K562 (cell line): ENCODE results near the gene SOCS3. TPM values are rescaled to one million over a fixed set of nuclear protein-coding genes. Genes with fewer than 3 reads are reported as not detected.

Experiments
- ATAC-seq: fragments of 200-7000 bp; cut with Tn5 transposase; 3 replicates; pipeline ENCODE4 v1.9.1; 2020; ENCODE audit warnings: moderate library complexity
- BruUV-seq: library from RNA; stranded (reverse); fragments of 400-500 nt; replicated peaks from 2 replicates; lab custom pipeline; 2021; lab: Mats Ljungman, UMichigan
- CTCF ChIA-PET: fragments of 300-600 bp; formaldehyde crosslinking; extraction: SDS; loops from one replicate; lab custom pipeline; 2021; ENCODE audit warnings: low intra/inter-chr PET ratio; lab: Yijun Ruan, JAX
- POLR2A ChIA-PET: fragments of 300-600, 350-650 bp; sonication (Branson Sonifier 250); formaldehyde crosslinking; extraction: SDS; loops from one replicate; lab custom pipeline; 2021; ENCODE audit warnings: antibody characterized with exemption, inconsistent platforms; lab: Yijun Ruan, JAX
- DNase-seq, 4 experiments: peaks; one replicate each; pipeline versions ENCODE4 v3.0.0 to v3.0.0-alpha.2; 2011 to 2018; ENCODE audit warnings: low spot score in 3 of 4, mixed read lengths in 3 of 4; ENCODE audit errors: extremely low read depth in 1 of 4
- FAIRE-seq: peaks from 2 replicates; lab custom pipeline; 2011; peaks lifted over from hg19 to GRCh38; lab: Jason Lieb, UNC
- H2AFZ ChIP-seq: 2 replicates; pipeline ENCODE4 v1.6.0; 2011; ENCODE audit warnings: low read depth, low read length, control low read depth, inconsistent platforms
- H3K27ac ChIP-seq: fragments of 200-600 bp; 3 replicates; pipeline ENCODE4 v1.8.0; 2011; ENCODE audit warnings: low read depth, mild to moderate bottlenecking, control low read depth, inconsistent platforms, low read length, moderate library complexity, mixed read lengths; ENCODE audit errors: extremely low read depth
- H3K27me3 ChIP-seq, 2 experiments: fragments of 300-600 bp in 1 of 2; 2 replicates in 1 of 2; 3 replicates in 1 of 2; pipeline versions ENCODE4 v1.6.0 to v1.8.0; 2011; ENCODE audit warnings: inconsistent platforms in 2 of 2, low read length in 2 of 2, mild to moderate bottlenecking in 1 of 2, mixed read lengths in 1 of 2, moderate library complexity in 1 of 2; ENCODE audit not compliant: control insufficient read depth in 2 of 2, insufficient read depth in 2 of 2
- H3K36me3 ChIP-seq: fragments of 300-600 bp; 3 replicates; pipeline ENCODE4 v1.8.0; 2011; ENCODE audit warnings: mild to moderate bottlenecking, low read length, inconsistent platforms; ENCODE audit not compliant: control insufficient read depth, insufficient read depth
- H3K4me1 ChIP-seq, 2 experiments: fragments of 200-600 bp in 1 of 2; replicated peaks in 1 of 2; 2 replicates in 1 of 2; 3 replicates in 1 of 2; pipeline versions ENCODE4 v1.5.1 to v1.8.0; 2011; ENCODE audit warnings: inconsistent platforms in 2 of 2, low read length in 2 of 2, mild to moderate bottlenecking in 1 of 2, mixed read lengths in 1 of 2, moderate library complexity in 1 of 2; ENCODE audit not compliant: control insufficient read depth in 2 of 2, insufficient read depth in 2 of 2
- H3K4me2 ChIP-seq: 2 replicates; pipeline ENCODE4 v1.6.1; 2011; ENCODE audit warnings: low read length, control low read depth, inconsistent platforms, mixed read lengths; ENCODE audit not compliant: insufficient read depth
- H3K4me3 ChIP-seq: fragments of 200-600 bp; sonication (generic), shearing (Covaris generic); 2 replicates; pipeline ENCODE4 v1.5.1; 2016; ENCODE audit warnings: control low read depth, inconsistent platforms
- H3K79me2 ChIP-seq: fragments of 200-600 bp; 3 replicates; pipeline ENCODE4 v1.8.0; 2011; ENCODE audit warnings: low read length, inconsistent platforms; ENCODE audit not compliant: control insufficient read depth, insufficient read depth
- H3K9ac ChIP-seq, 2 experiments: 2 replicates each; pipeline versions ENCODE4 v1.6.0 to v1.6.1; 2011; ENCODE audit warnings: low read depth in 2 of 2, low read length in 2 of 2, control low read depth in 1 of 2, inconsistent platforms in 1 of 2, mild to moderate bottlenecking in 1 of 2, mixed read lengths in 1 of 2; ENCODE audit not compliant: insufficient read depth in 1 of 2
- H3K9me1 ChIP-seq: one replicate; pipeline ENCODE4 v1.6.0; 2011; ENCODE audit warnings: inconsistent platforms, mild to moderate bottlenecking, low read length, moderate library complexity; ENCODE audit not compliant: control insufficient read depth, insufficient read depth
- H3K9me3 ChIP-seq: replicated peaks from 2 replicates; pipeline ENCODE4 v1.5.1; 2011; ENCODE audit warnings: low read depth, low read length, inconsistent platforms; ENCODE audit not compliant: control insufficient read depth, insufficient read depth
- H4K20me1 ChIP-seq: replicated peaks from 2 replicates; pipeline ENCODE4 v1.6.1; 2011; ENCODE audit warnings: low read length, inconsistent platforms, mixed read lengths; ENCODE audit not compliant: control insufficient read depth, insufficient read depth
- DMBX1 ChIP-seq: fragments of 250-450 bp; sonication (Bioruptor Pico); IDR thresholded peaks from 2 replicates; pipeline ENCODE4 v1.8.0; 2022; ENCODE audit warnings: inconsistent platforms, mild to moderate bottlenecking, moderate library complexity, borderline replicate concordance
- KLF16 ChIP-seq: IDR thresholded peaks from 2 replicates; pipeline ENCODE4 v1.6.1; 2016; ENCODE audit warnings: antibody characterized with exemption
- WGBS: fragments of 100-300 bp; shearing (Covaris generic); methylation state at CpG from one replicate; pipeline ENCODE4 v1.1.6; 2016; ENCODE audit warnings: low coverage, mixed read lengths; ENCODE audit not compliant: insufficient coverage; ENCODE audit errors: missing lambda C conversion rate; 5-methylcytosine and 5-hydroxymethylcytosine counted together
- in situ Hi-C: fragments of 300-500 bp; cut with MboI; formaldehyde crosslinking; loops from 4 replicates; pipeline ENCODE4 v1.15.0; 2018; ENCODE audit warnings: inconsistent platforms, mixed read lengths
- intact Hi-C: fragments of 100-400 bp; cut with micrococcal nuclease; formaldehyde crosslinking; loops from 2 replicates; pipeline ENCODE4 v1.14.2; 2022
- polyA plus RNA-seq, 8 experiments: library from polyadenylated mRNA; depleted of rRNA in 4 of 8; stranded (reverse) in 5 of 8; unstranded in 3 of 8; fragments of >200 nt; fragmentation: Nextera tagmentation in 2 of 8; fragmentation: Illumina TruSeq in 1 of 8; extraction: Ambion mirVana in 2 of 8; extraction: Trizol in 1 of 8; gene quantifications; 2 replicates each; pipeline versions ENCODE4 v1.2.1 to v1.2.3, GENCODE V29; 2011 to 2014; ENCODE audit warnings: inconsistent platforms in 1 of 8, missing spikeins in 1 of 8
- total RNA-seq, 7 experiments: library from RNA; depleted of rRNA in 6 of 7; stranded (reverse); fragments of >200 nt in 6 of 7; fragmentation: Illumina TruSeq in 2 of 7; extraction: Trizol in 2 of 7; gene quantifications; 2 replicates each; pipeline versions ENCODE4 v1.2.1 to v1.2.3, GENCODE V29; 2011 to 2021; ENCODE audit warnings: low replicate concordance in 1 of 7
- TF ChIP-seq, protein P1 (sequence below): IDR thresholded peaks from 2 replicates; pipeline ENCODE4 v1.6.1; 2011; ENCODE audit warnings: borderline replicate concordance, low read depth, mild to moderate bottlenecking, moderate library complexity, low read length; ENCODE audit not compliant: insufficient read depth, poor library complexity, severe bottlenecking

The SOCS3 gene
- total and polyA plus RNA-seq, 9 of the 15 experiments (the other 6 are each of a cell fraction or from before 2014, with no cell fraction given) = 0.56 to 38.9 (median 13.7) TPM

DNA sequence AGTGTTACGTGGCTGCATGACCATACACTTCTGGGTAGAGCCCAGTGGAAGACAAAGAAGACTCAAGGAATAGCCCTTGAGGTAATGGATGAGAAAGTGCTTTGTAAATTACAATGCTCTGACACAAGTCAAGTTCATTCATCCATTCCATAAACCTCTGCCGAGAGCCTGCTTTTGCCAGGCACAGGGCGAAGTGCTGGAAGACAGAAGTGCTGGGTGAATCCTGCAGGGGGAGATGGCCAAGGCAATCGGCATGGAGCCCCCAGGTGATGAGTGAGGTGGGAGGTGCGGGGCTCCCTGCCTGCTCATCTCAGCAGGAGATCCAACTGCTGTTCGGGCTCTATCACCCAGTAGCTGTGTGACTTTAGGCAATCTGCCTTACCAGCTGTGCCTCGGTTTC is 2.8 kb upstream of the SOCS3 start:
- ChIA-PET POLR2A (interaction anchor here (2.4 kb wide), 1 partner anchor 10 kb away, joined by 8 read pairs; no protein-coding TSS in a partner anchor), CTCF (no interaction called here)
- H3K9ac ChIP-seq = no peak overlapping the region
- H3K4me3 ChIP-seq = no peak overlapping the region
- ATAC-seq (no peak), DNase-seq (no peak), FAIRE-seq (no peak)
- no TSS peak for BruUV-seq
- peaks cover 12% of the 10 kb centered on the region for H3K9me1 ChIP-seq
- in situ Hi-C loops (no loop called here), intact Hi-C loops (loop anchor here (2.0 kb wide), 1 partner anchor 52 kb away; no protein-coding TSS in a partner anchor)
- H3K27ac ChIP-seq = no peak overlapping the region
- H4K20me1 ChIP-seq = peaks cover 35% of the 10 kb centered on the region
- H2AFZ ChIP-seq = no peak overlapping the region
- WGBS = 36% methylated on average over 7 of the region's 7 CpGs
- peaks cover 2 to 16% of the 10 kb centered on the region in 2 experiments; a peak in 2 of 5 replicates for H3K27me3 ChIP-seq
- TF ChIP-seq DMBX1 (CRISPR knock-in tag) = no peak
- no peak for TF ChIP-seq KLF16
- TF ChIP-seq, protein P1, sequence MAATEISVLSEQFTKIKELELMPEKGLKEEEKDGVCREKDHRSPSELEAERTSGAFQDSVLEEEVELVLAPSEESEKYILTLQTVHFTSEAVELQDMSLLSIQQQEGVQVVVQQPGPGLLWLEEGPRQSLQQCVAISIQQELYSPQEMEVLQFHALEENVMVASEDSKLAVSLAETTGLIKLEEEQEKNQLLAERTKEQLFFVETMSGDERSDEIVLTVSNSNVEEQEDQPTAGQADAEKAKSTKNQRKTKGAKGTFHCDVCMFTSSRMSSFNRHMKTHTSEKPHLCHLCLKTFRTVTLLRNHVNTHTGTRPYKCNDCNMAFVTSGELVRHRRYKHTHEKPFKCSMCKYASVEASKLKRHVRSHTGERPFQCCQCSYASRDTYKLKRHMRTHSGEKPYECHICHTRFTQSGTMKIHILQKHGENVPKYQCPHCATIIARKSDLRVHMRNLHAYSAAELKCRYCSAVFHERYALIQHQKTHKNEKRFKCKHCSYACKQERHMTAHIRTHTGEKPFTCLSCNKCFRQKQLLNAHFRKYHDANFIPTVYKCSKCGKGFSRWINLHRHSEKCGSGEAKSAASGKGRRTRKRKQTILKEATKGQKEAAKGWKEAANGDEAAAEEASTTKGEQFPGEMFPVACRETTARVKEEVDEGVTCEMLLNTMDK = peak; percentile 61
- H3K36me3 ChIP-seq = peaks cover 13% of the 10 kb centered on the region
- no peak overlapping the region for H3K4me2 ChIP-seq
- H3K9me3 ChIP-seq = no peaks in the 10 kb centered on the region
- peaks cover 27% of the 10 kb centered on the region for H3K79me2 ChIP-seq
- peaks cover 22 to 50% of the 10 kb centered on the region in 2 experiments for H3K4me1 ChIP-seq
